HCEC 1CT (cell line): Measurements from ENCODE around the gene SLC25A27.

Source experiments
- DNase-seq: peaks from one replicate; pipeline ENCODE4 v3.0.0-alpha.2; 2017

The SLC25A27 gene

GRCh38 chr6:46720401-46720800 is 67.6 kb downstream of the SLC25A27 start:
- no peak for DNase-seq
